BLaER1 (cell line): Measurements from ENCODE around the gene KLHL12.
A peak's percentile ranks its signal among the peaks of the same experiment; 100 is the strongest.

ENCODE experiments used
- H3K27ac ChIP-seq: shearing (Covaris generic); formaldehyde crosslinking; 2 replicates; pipeline ENCODE4 v1.8.1; 2022
- H3K27me3 ChIP-seq: shearing (Covaris generic); formaldehyde crosslinking; 2 replicates; pipeline ENCODE4 v1.8.1; 2022
- H3K36me3 ChIP-seq: shearing (Covaris generic); formaldehyde crosslinking; 2 replicates; pipeline ENCODE4 v1.8.1; 2022
- H3K4me1 ChIP-seq: shearing (Covaris generic); formaldehyde crosslinking; 2 replicates; pipeline ENCODE4 v1.8.1; 2022
- H3K4me2 ChIP-seq: shearing (Covaris generic); formaldehyde crosslinking; 2 replicates; pipeline ENCODE4 v1.8.1; 2022
- H3K4me3 ChIP-seq: shearing (Covaris generic); formaldehyde crosslinking; 2 replicates; pipeline ENCODE4 v1.8.1; 2022
- H3K9ac ChIP-seq: shearing (Covaris generic); formaldehyde crosslinking; 2 replicates; pipeline ENCODE4 v1.8.1; 2022
- H3K9me3 ChIP-seq: shearing (Covaris generic); formaldehyde crosslinking; 2 replicates; pipeline ENCODE4 v1.8.1; 2022
- H4K20me1 ChIP-seq: shearing (Covaris generic); formaldehyde crosslinking; 2 replicates; pipeline ENCODE4 v1.8.1; 2022
- Cebpa-rat ChIP-seq: shearing (Covaris generic); IDR thresholded peaks from 2 replicates; pipeline ENCODE4 v1.8.1; 2022

KLHL12 gene

DNA sequence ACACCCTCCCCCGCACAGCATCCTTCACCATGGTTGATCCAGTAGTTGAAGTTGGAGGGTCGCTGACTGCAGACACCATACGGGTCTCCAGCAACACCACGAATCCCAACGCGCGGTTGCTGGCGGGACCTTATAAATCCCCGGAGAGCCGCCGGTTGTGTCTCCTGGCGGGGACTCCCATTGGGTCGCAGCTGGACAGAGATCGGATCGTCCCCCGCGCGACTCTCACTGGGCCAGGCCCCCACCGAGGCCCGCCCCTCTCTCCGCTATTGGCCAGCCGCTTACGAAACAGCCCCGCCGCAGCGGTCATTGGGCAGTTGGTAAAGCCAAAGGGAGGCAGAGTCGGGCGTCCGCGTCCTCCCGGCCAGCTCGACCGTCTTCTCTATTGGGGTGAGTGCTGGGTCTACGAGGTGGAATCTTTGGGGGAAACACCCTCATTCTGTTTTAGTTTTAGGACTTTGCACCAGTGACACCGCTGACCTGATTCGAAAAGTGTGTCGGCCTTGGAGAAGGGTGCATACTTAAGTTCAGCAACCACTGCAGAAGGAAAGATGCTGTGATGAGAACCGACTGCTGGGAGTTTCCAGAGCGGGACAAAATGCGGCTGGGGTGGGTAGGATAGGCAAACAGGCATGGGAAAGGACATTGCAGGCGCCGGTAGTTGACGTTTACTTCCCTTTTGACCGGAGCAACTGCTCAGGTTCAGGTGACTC is 65.5 kb downstream of the KLHL12 start:
- Histone ChIP-seq H3K36me3 (no peaks in the 10 kb centered on the region), H3K9me3 (peaks cover 27% of the 10 kb centered on the region), H3K4me2 (peak overlapping the region; percentile 75), H3K4me1 (peaks cover 41% of the 10 kb centered on the region), H3K4me3 (peak overlapping the region; percentile 64), H3K27me3 (peaks cover 67% of the 10 kb centered on the region), H3K27ac (no peak overlapping the region), H4K20me1 (0 out of 2 replicates have a peak, but pooled peaks cover 15% of the 10 kb centered on the region), H3K9ac (no peak overlapping the region)
- TF ChIP-seq Cebpa-rat = no peak

DNA sequence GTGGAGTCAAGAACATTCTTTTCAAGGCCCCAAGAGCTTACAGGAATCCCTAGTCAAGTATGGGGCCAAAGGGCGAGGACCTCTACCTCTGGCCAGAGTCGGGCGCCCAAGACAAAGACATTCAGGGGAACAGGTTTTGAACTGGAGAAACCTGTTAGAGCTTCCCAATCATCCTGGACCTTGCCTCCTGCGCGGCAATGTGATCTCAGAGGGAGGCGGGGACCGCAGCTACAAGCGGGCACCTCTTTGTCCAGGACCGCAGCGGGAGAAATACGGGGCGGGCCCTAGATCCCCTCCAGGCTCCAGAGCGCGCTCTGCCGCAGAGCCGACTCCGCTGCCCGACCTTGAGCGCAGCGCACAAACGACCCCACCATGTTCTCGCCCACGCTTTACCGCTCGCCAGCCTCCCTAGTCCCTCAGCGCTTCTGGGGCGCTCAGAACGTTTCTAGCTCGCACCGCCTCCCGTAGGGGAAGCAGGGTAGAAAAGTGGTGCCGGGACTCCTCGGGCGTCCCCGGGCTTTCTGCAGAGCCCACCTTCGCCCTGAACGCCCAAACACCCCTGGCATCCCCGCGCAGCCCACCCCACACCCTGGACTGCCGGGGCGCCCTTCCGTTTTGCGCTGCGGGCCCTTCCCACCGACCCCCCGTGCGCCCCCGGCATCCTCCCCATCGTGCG is 66.2 kb downstream of the KLHL12 start:
- Histone ChIP-seq H3K4me3 (peak overlapping the region; percentile 64), H3K27ac (no peak overlapping the region), H3K4me1 (peaks cover 41% of the 10 kb centered on the region), H4K20me1 (0 out of 2 replicates have a peak, but pooled peaks cover 15% of the 10 kb centered on the region), H3K27me3 (peaks cover 67% of the 10 kb centered on the region), H3K9ac (no peak overlapping the region), H3K36me3 (no peaks in the 10 kb centered on the region), H3K4me2 (peak overlapping the region; percentile 75), H3K9me3 (peaks cover 27% of the 10 kb centered on the region)
- TF ChIP-seq Cebpa-rat = no peak

DNA sequence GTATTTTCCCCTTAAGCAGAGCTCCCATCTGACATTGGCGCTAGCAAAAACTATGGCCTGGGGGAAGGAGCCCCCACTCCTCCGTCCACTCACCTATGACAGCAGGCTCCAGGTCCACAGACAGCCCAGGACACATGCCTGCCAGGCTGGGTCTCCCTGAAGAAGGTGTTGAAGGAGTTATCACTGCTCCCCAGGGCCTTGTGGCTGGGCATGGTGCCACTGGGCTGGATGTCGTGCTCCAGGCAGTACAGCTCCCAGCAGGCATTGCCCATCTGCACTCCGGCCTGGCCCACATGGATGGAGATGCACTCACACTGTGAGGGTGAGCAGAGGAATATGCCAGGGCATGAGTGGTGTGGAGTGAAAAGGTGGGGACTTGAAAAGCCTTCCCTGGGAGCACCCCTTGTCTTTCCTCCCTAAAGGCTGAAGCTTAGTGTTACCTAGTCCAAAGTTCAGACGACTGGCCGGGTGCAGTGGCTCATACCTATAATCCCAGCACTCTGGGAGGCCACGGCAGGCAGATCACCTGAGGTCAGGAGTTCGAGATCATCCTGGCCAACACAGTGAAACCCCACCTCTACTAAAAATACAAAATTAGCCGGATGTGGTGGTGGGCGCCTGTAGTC is 68.1 kb downstream of the KLHL12 start:
- peak overlapping the region; percentile 59 for H3K27ac ChIP-seq
- 0 out of 2 replicates have a peak overlapping the region, but pooled peaks have one; percentile 3 for H3K4me3 ChIP-seq
- no peaks in the 10 kb centered on the region for H3K36me3 ChIP-seq
- peaks cover 52% of the 10 kb centered on the region for H3K27me3 ChIP-seq
- no peak for TF ChIP-seq Cebpa-rat
- peaks cover 27% of the 10 kb centered on the region for H3K9me3 ChIP-seq
- H4K20me1 ChIP-seq = 0 out of 2 replicates have a peak, but pooled peaks cover 15% of the 10 kb centered on the region
- no peak overlapping the region for H3K9ac ChIP-seq
- peak overlapping the region; percentile 66 for H3K4me2 ChIP-seq
- H3K4me1 ChIP-seq = peaks cover 47% of the 10 kb centered on the region

DNA sequence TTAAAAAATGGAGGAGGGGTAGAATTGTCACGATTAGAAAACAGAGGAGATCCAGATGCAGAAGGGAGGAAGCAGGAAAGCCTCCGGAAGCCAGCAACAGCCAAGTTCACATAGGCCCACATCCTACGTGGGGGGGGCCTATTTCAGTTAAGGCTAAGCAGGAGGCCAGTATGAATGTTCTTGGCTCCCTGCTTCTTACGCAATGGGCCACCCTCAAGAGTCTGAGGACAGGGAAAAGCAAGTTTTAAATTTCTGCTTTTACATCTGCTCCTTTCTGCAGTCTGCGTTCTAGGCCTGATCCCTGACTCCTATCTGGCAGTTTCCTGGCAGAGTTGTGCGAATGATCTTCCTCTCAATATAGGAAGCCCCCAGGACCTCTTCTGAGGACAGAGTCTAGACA is 68.7 kb downstream of the KLHL12 start:
- Histone ChIP-seq H4K20me1 (0 out of 2 replicates have a peak, but pooled peaks cover 15% of the 10 kb centered on the region), H3K4me1 (peaks cover 51% of the 10 kb centered on the region), H3K9ac (peak overlapping the region; percentile 40; the same call in 1 of the 2 replicates), H3K27ac (peak overlapping the region; percentile 59), H3K4me2 (peak overlapping the region; percentile 66), H3K9me3 (peaks cover 27% of the 10 kb centered on the region), H3K36me3 (no peaks in the 10 kb centered on the region), H3K27me3 (peaks cover 46% of the 10 kb centered on the region), H3K4me3 (peak overlapping the region; percentile 3; the same call in 1 of the 2 replicates)
- peak; percentile 78 for TF ChIP-seq Cebpa-rat

DNA sequence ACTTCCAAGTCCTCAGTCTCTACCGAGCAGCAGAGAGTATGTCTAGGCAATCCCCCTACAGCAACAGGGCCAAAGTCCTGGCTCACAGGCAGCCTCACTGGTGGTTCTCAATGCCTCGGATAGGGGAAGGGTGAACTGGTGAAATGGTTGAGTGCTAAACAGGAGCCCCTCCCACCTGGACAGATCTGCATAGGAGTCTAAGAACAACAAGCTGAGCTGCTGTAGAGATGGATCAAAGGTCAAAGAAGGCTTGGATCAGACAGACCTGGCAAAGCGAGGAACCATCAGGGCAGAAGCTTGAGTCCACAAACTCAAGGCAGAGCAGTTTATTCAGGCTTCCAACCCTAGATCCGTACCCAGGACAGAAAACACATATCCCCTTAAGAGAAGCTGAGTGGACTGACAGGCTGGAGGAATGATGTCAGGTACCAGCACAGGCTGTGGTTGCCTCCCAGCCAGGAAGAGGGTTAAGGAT is 69.9 kb downstream of the KLHL12 start:
- peaks cover 34% of the 10 kb centered on the region for H3K27me3 ChIP-seq

DNA sequence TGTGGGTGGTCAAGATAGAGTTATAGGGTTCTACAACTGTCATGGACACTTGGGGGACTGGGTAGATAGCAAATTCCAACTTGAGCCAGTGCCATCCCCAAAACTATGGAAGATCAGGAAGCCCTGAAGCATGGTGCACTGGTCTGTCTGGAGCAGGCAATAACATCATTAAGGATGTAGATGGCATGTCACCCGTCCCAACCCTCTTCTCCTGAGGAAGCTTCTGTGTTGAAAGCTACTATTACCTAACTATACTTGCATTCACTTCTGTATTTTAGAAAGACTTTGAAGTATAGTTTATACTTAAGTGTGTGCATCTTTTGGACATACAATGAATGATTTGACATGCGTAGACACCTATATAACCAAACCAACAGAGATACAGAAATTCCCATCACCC is 71.0 kb downstream of the KLHL12 start:
- Histone ChIP-seq H3K9me3 (peaks cover 16% of the 10 kb centered on the region), H3K27ac (no peak overlapping the region), H3K9ac (no peak overlapping the region), H3K4me3 (no peak overlapping the region), H3K36me3 (no peaks in the 10 kb centered on the region), H4K20me1 (no peaks in the 10 kb centered on the region), H3K4me1 (peaks cover 48% of the 10 kb centered on the region), H3K4me2 (no peak overlapping the region), H3K27me3 (peaks cover 23% of the 10 kb centered on the region)
- TF ChIP-seq Cebpa-rat = no peak

More for the DNA sequence above, 69.9 kb downstream of the KLHL12 start:
- Histone ChIP-seq H3K4me2 (peak overlapping the region; percentile 66), H3K9me3 (peaks cover 27% of the 10 kb centered on the region), H3K9ac (no peak overlapping the region), H3K4me3 (no peak overlapping the region), H3K4me1 (peaks cover 51% of the 10 kb centered on the region), H3K27ac (peak overlapping the region; percentile 59), H3K36me3 (no peaks in the 10 kb centered on the region), H4K20me1 (0 out of 2 replicates have a peak, but pooled peaks cover 8% of the 10 kb centered on the region)
- TF ChIP-seq Cebpa-rat = no peak

DNA sequence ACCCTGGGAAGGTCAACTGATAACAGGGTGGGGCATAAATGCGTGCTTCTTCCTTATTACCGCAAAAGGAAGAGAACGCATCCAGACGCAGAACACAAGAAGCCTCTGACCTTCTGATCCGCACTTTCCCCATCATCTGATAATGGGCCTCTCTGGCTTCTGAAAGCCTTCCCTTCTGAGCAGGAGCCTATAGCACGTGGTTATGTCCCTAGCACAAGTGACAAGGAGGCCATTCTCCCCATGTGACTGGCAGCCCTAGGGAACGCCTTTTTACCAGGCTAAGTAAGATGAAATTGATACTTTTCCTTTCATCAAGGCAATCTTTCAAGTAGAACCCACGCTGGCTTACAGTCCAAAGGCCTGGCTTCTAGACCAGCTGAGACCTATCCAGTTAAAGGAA is 72.2 kb downstream of the KLHL12 start:
- peaks cover 55% of the 10 kb centered on the region for H3K4me1 ChIP-seq
- no peak overlapping the region for H3K9ac ChIP-seq
- no peaks in the 10 kb centered on the region for H3K36me3 ChIP-seq
- peaks cover 11% of the 10 kb centered on the region for H3K27me3 ChIP-seq
- TF ChIP-seq Cebpa-rat = no peak
- H3K4me3 ChIP-seq = no peak overlapping the region
- H3K4me2 ChIP-seq = no peak overlapping the region
- no peaks in the 10 kb centered on the region for H4K20me1 ChIP-seq
- H3K9me3 ChIP-seq = 0 out of 2 replicates have a peak, but pooled peaks cover 3% of the 10 kb centered on the region
- no peak overlapping the region for H3K27ac ChIP-seq

DNA sequence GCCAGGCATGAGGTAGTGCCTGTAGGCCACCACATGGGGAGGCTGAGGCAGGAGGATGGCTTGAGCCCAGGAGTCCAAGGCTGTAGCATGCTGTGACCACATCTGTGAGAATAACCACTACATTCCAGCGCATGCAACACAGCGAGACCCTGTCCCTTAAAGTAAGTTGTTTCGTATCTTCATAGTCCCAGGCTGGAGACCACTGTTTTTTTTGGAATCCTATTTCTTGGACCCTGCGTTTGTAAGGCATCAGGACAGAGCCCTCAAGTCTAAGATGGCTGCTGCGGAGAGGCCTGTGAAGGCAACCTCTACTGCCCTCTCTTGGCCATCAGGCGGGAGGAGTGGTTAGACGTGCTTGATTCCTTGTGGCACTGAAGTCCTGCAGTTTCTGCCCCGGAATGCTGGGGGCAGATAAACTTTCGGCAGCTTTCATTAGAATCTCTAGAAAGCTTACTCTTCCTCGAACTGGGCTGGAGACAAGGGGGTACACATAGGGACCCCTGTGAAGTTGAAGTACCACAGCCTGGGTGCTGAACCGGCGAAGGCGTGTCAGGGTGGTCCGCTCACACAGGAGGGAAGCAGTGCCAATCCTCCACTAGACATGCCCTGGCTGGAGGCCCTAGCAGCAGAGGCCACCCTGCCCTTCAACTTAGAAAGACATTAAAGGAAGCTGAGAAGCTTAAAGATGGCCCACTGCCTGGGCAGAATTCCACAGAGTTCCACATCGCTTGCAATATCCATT is 74.7 kb downstream of the KLHL12 start:
- Histone ChIP-seq H3K36me3 (no peaks in the 10 kb centered on the region), H3K9ac (0 out of 2 replicates have a peak overlapping the region, but pooled peaks have one; percentile 19), H4K20me1 (no peaks in the 10 kb centered on the region), H3K4me2 (no peak overlapping the region), H3K27me3 (no peaks in the 10 kb centered on the region), H3K4me1 (peaks cover 45% of the 10 kb centered on the region), H3K27ac (peak overlapping the region; percentile 23; the same call in 1 of the 2 replicates), H3K9me3 (no peaks in the 10 kb centered on the region), H3K4me3 (no peak overlapping the region)
- TF ChIP-seq Cebpa-rat = no peak
